K562 (cell line): ENCODE results near the gene RSPH9. TPM values are rescaled to one million over a fixed set of nuclear protein-coding genes. Genes with fewer than 3 reads are reported as not detected.
A peak's percentile ranks its signal among the peaks of the same experiment; 100 is the strongest.

Experiments
- ATF1 ChIP-seq, 2 experiments: fragments of 450-650 bp in 1 of 2; IDR thresholded peaks; 2 replicates each; pipeline ENCODE4 v1.6.1; 2016; ENCODE audit warnings: missing compliant biosample characterization in 1 of 2, missing genetic modification characterization in 1 of 2
- CBX1 ChIP-seq: sonication (generic); IDR thresholded peaks from 2 replicates; pipeline ENCODE4 v1.6.1; 2016; ENCODE audit warnings: antibody characterized with exemption, low read depth, mild to moderate bottlenecking
- CLOCK ChIP-seq: fragments of 250-450 bp; sonication (Bioruptor Pico); IDR thresholded peaks from 2 replicates; pipeline ENCODE4 v1.4.0; 2020; ENCODE audit warnings: mild to moderate bottlenecking, moderate library complexity, borderline replicate concordance
- DACH1 ChIP-seq: fragments of 450-650 bp; IDR thresholded peaks from 2 replicates; pipeline ENCODE4 v1.6.1; 2018; ENCODE audit not compliant: partially characterized antibody
- GABPA ChIP-seq: fragments of 200-800 bp; sonication (Bioruptor generic); conservative IDR thresholded peaks from 2 replicates; pipeline ENCODE4 v1.6.1; 2016; ENCODE audit warnings: low read depth, missing genetic modification characterization, missing compliant biosample characterization
- GTF2F1 ChIP-seq: IDR thresholded peaks from 2 replicates; pipeline ENCODE4 v1.6.1; 2011; ENCODE audit warnings: low read depth, low read length, improper control_type of control experiment
- HOMEZ ChIP-seq: fragments of 250-450 bp; sonication (Bioruptor Pico); IDR thresholded peaks from 2 replicates; pipeline ENCODE4 v1.4.0; 2020; ENCODE audit warnings: mild to moderate bottlenecking, moderate library complexity
- ILK ChIP-seq: fragments of 450-650 bp; IDR thresholded peaks from 2 replicates; pipeline ENCODE4 v1.6.1; 2016; ENCODE audit warnings: missing genetic modification characterization, low read depth, mild to moderate bottlenecking, missing compliant biosample characterization, moderate library complexity, borderline replicate concordance
- KDM2B ChIP-seq: fragments of 250-450 bp; sonication (Bioruptor Pico); IDR thresholded peaks from 2 replicates; pipeline ENCODE4 v1.8.0; 2021; ENCODE audit warnings: mild to moderate bottlenecking, moderate library complexity
- LARP7 ChIP-seq: fragments of 450-650 bp; IDR thresholded peaks from 2 replicates; pipeline ENCODE4 v1.6.1; 2016
- PHTF2 ChIP-seq: fragments of 250-450 bp; sonication (Bioruptor Pico); IDR thresholded peaks from 2 replicates; pipeline ENCODE4 v1.5.0; 2021; ENCODE audit warnings: mild to moderate bottlenecking
- RBM14 ChIP-seq: fragments of 200-400 bp; formaldehyde crosslinking; IDR thresholded peaks from 2 replicates; pipeline ENCODE4 v1.6.1; 2018; ENCODE audit warnings: low read depth, mild to moderate bottlenecking, low read length, moderate library complexity, borderline replicate concordance; ENCODE audit not compliant: insufficient read depth
- SAFB2 ChIP-seq: fragments of 200-400 bp; formaldehyde crosslinking; IDR thresholded peaks from 2 replicates; pipeline ENCODE4 v1.6.1; 2018; ENCODE audit warnings: borderline replicate concordance, low read length, low read depth, moderate library complexity; ENCODE audit not compliant: severe bottlenecking
- SRF ChIP-seq, 2 experiments: fragments of 250-450, 450-650 bp in 1 of 2; sonication (Bioruptor Pico) in 1 of 2; sonication (generic) in 1 of 2; formaldehyde crosslinking; IDR thresholded peaks; 2 replicates each; pipeline versions ENCODE4 v1.5.0 to v1.5.1; 2020 to 2022; ENCODE audit warnings: mild to moderate bottlenecking in 1 of 2, missing genetic modification reagents in 1 of 2
- TAF7 ChIP-seq: fragments of 450-650 bp; IDR thresholded peaks from 2 replicates; pipeline ENCODE4 v1.6.1; 2016; ENCODE audit warnings: missing genetic modification characterization, missing compliant biosample characterization
- XRCC3 ChIP-seq: fragments of 450-650 bp; IDR thresholded peaks from 2 replicates; pipeline ENCODE4 v1.6.1; 2017; ENCODE audit warnings: mild to moderate bottlenecking, moderate library complexity
- ZNF140 ChIP-seq: fragments of 250-450 bp; sonication (Bioruptor Pico); IDR thresholded peaks from 2 replicates; pipeline ENCODE4 v1.8.0; 2021; ENCODE audit warnings: moderate library complexity, mild to moderate bottlenecking, inconsistent platforms
- ZNF165 ChIP-seq: fragments of 250-450 bp; sonication (Bioruptor Pico); IDR thresholded peaks from 2 replicates; pipeline ENCODE4 v1.4.0; 2020; ENCODE audit warnings: borderline replicate concordance
- ZNF175 ChIP-seq: fragments of 200-800 bp; sonication (Bioruptor generic); IDR thresholded peaks from 2 replicates; pipeline ENCODE4 v1.6.1; 2016; ENCODE audit warnings: low read depth, mild to moderate bottlenecking, missing genetic modification characterization, missing compliant biosample characterization
- ZNF280B ChIP-seq: fragments of 250-450 bp; sonication (Bioruptor Pico); IDR thresholded peaks from 2 replicates; pipeline ENCODE4 v1.5.1; 2021; ENCODE audit warnings: mild to moderate bottlenecking
- ZNF282 ChIP-seq: sonication (generic); formaldehyde crosslinking; IDR thresholded peaks from 2 replicates; pipeline ENCODE4 v1.8.1; 2023; ENCODE audit warnings: missing genetic modification reagents
- ZNF41 ChIP-seq: fragments of 250-450 bp; sonication (Bioruptor Pico); conservative IDR thresholded peaks from 2 replicates; pipeline ENCODE4 v1.4.0; 2020; ENCODE audit warnings: mild to moderate bottlenecking
- ZNF436 ChIP-seq: fragments of 250-450, 450-650 bp; sonication (Bioruptor Pico); formaldehyde crosslinking; IDR thresholded peaks from 2 replicates; pipeline ENCODE4 v1.7.0; 2020; ENCODE audit warnings: mild to moderate bottlenecking
- polyA plus RNA-seq, 8 experiments: library from polyadenylated mRNA; depleted of rRNA in 4 of 8; stranded (reverse) in 5 of 8; unstranded in 3 of 8; fragments of >200 nt; fragmentation: Nextera tagmentation in 2 of 8; fragmentation: Illumina TruSeq in 1 of 8; extraction: Ambion mirVana in 2 of 8; extraction: Trizol in 1 of 8; gene quantifications; 2 replicates each; pipeline versions ENCODE4 v1.2.1 to v1.2.3, GENCODE V29; 2011 to 2014; ENCODE audit warnings: inconsistent platforms in 1 of 8, missing spikeins in 1 of 8
- total RNA-seq, 7 experiments: library from RNA; depleted of rRNA in 6 of 7; stranded (reverse); fragments of >200 nt in 6 of 7; fragmentation: Illumina TruSeq in 2 of 7; extraction: Trizol in 2 of 7; gene quantifications; 2 replicates each; pipeline versions ENCODE4 v1.2.1 to v1.2.3, GENCODE V29; 2011 to 2021; ENCODE audit warnings: low replicate concordance in 1 of 7

RSPH9 gene
- total and polyA plus RNA-seq, 9 of the 15 experiments (the other 6 are each of a cell fraction or from before 2014, with no cell fraction given), result 0.05 to 0.60 (median 0.39) TPM; not detected in 6

GRCh38 chr6:43667245-43668150, 22.7 kb downstream of the RSPH9 start (continued):
- TF ChIP-seq ATF1 (CRISPR knock-in tag; IDR thresholded peaks at IDR 0.05) (no peak), ATF1 (tag; IDR thresholded peaks at IDR 0.05) (no peak), TAF7 (tag) (no peak), XRCC3 (no peak), DACH1 (no peak), ZNF282 (CRISPR knock-in tag) (no peak), ZNF41 (CRISPR knock-in tag) (peak; percentile 71; the same call in 1 of the 2 replicates), GTF2F1 (no peak), CBX1 (no peak), RBM14 (no peak), ZNF165 (CRISPR knock-in tag) (0 out of 2 replicates have a peak, but pooled peaks have one; percentile 11), CLOCK (no peak), ZNF175 (CRISPR knock-in tag) (no peak), HOMEZ (CRISPR knock-in tag) (no peak), LARP7 (no peak), ZNF280B (CRISPR knock-in tag) (no peak), KDM2B (CRISPR knock-in tag) (no peak), SAFB2 (no peak), SRF (CRISPR knock-in tag; IDR thresholded peaks at IDR 0.05) (no peak), ILK (tag) (no peak), GABPA (tag) (no peak), ZNF140 (CRISPR knock-in tag) (no peak), PHTF2 (no peak), ZNF436 (CRISPR knock-in tag) (no peak)
